Erythroblast (primary cell): ENCODE measurements around the gene PSME3IP1.

Source experiments
- GATA1 ChIP-seq: IDR thresholded peaks from 2 replicates; pipeline ENCODE4 v1.6.1; 2011; ENCODE audit warnings: low read depth, mild to moderate bottlenecking, control low read depth, low read length, moderate library complexity
- POLR2A ChIP-seq: IDR thresholded peaks from 2 replicates; pipeline ENCODE4 v1.6.1; 2011; ENCODE audit warnings: mild to moderate bottlenecking, low read length

DNA sequence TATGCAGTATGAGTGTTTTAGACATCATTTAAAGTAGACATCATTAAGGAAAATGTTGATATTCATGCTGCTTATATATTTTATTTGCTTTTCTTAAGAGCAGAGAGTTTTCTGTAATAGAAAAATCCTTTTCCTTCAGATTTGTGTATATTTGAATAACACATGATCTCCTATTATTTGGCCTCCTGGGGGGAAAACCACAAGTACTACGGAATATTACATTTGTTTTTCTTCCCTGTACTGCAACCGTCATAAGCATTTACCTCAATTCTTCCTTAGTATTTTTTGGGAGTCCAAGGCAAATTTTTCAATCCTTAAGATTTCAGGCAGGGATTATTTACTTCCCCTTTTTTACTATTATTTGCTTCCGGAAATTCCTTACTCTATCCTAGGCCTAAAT lies 6.3 kb upstream of the PSME3IP1 start:
- TF ChIP-seq POLR2A (no peak), GATA1 (no peak)
